ENCODE measurements around the gene TMEM81. TPM values are rescaled to one million over a fixed set of nuclear protein-coding genes. Genes with fewer than 3 reads are reported as not detected.

Gene TMEM81
- total RNA-seq, 5 donors from 2014 or later (not counting 1 experiment from before 2014, with no cell fraction given) = 2.7 to 7.1 (median 5.0) TPM

- H3K9me3 ChIP-seq = no peaks in the 10 kb centered on the region
- H3K4me1 ChIP-seq (ENCODE audit: control insufficient read depth in 1 of 2, extremely low read depth in 1 of 2, insufficient read depth in 2 of 2, low read length in 2 of 2) = no peaks in the 10 kb centered on the region
- Mint-ChIP-seq H3K4me1 (no peaks in the 10 kb centered on the region), H3K36me3 (no peaks in the 10 kb centered on the region), H3K9me3 (no peaks in the 10 kb centered on the region), H3K27ac (no peak overlapping the region), H3K27me3 (no peaks in the 10 kb centered on the region), H3K4me3 (no peak overlapping the region)
- no peak overlapping the region for H3K4me3 ChIP-seq (ENCODE audit: control insufficient read depth in 1 of 2, extremely low read depth in 1 of 2, low read length in 1 of 2)
- POLR2A ChIA-PET = no interaction called here
- no peaks in the 10 kb centered on the region for H3K36me3 ChIP-seq (ENCODE audit: control insufficient read depth in 2 of 2, extremely low read depth in 1 of 2, insufficient read depth in 1 of 2, low read length in 1 of 2)
- WGBS (ENCODE audit: insufficient coverage) = 100% methylated on average over 3 of the region's 7 CpGs
- H3K27me3 ChIP-seq (replicated peaks in 1 of 2; ENCODE audit: control insufficient read depth in 2 of 2, extremely low read depth in 1 of 2, insufficient read depth in 2 of 2, low read length in 1 of 2) = no peaks in the 10 kb centered on the region
- no peak overlapping the region for H3K27ac ChIP-seq (ENCODE audit: low read length)
- CTCF ChIA-PET = no interaction called here
- ATAC-seq (replicated peaks in 1 of 4) (no peak), DNase-seq (no peak)
These were observed 9.7 kb downstream of the TMEM81 start for GRCh38 chr1:205074513-205074912.

- WGBS (ENCODE audit: insufficient coverage) = 87% methylated on average over 8 of the region's 11 CpGs
- Histone ChIP-seq H3K36me3 (ENCODE audit: control insufficient read depth in 2 of 2, extremely low read depth in 1 of 2, insufficient read depth in 1 of 2, low read length in 1 of 2) (no peaks in the 10 kb centered on the region), H3K9me3 (no peaks in the 10 kb centered on the region), H3K27me3 (replicated peaks in 1 of 2; ENCODE audit: control insufficient read depth in 2 of 2, extremely low read depth in 1 of 2, insufficient read depth in 2 of 2, low read length in 1 of 2) (no peaks in the 10 kb centered on the region), H3K4me1 (ENCODE audit: control insufficient read depth in 1 of 2, extremely low read depth in 1 of 2, insufficient read depth in 2 of 2, low read length in 2 of 2) (no peaks in the 10 kb centered on the region), H3K27ac (ENCODE audit: low read length) (no peak overlapping the region), H3K4me3 (ENCODE audit: control insufficient read depth in 1 of 2, extremely low read depth in 1 of 2, low read length in 1 of 2) (no peak overlapping the region)
- Mint-ChIP-seq H3K27me3 (no peaks in the 10 kb centered on the region), H3K36me3 (no peaks in the 10 kb centered on the region), H3K4me1 (no peaks in the 10 kb centered on the region), H3K4me3 (no peak overlapping the region), H3K27ac (no peak overlapping the region), H3K9me3 (no peaks in the 10 kb centered on the region)
- POLR2A ChIA-PET = no interaction called here
- CTCF ChIA-PET = no interaction called here
- DNase-seq = no peak
- no peak for ATAC-seq (replicated peaks in 1 of 4)
These were observed 10.2 kb downstream of the TMEM81 start for GRCh38 chr1:205074084-205074483.

GRCh38 chr1:205073511-205073910 is 10.7 kb downstream of the TMEM81 start:
- no peak overlapping the region for H3K27ac ChIP-seq (ENCODE audit: low read length)
- H3K9me3 Mint-ChIP-seq = no peaks in the 10 kb centered on the region
- no peaks in the 10 kb centered on the region for H3K27me3 Mint-ChIP-seq
- H3K27me3 ChIP-seq (replicated peaks in 1 of 2; ENCODE audit: control insufficient read depth in 2 of 2, extremely low read depth in 1 of 2, insufficient read depth in 2 of 2, low read length in 1 of 2) = no peaks in the 10 kb centered on the region
- POLR2A ChIA-PET = no interaction called here
- H3K4me3 ChIP-seq (ENCODE audit: control insufficient read depth in 1 of 2, extremely low read depth in 1 of 2, low read length in 1 of 2) = no peak overlapping the region
- H3K4me3 Mint-ChIP-seq = no peak overlapping the region
- WGBS (ENCODE audit: insufficient coverage) = 92% methylated on average over 6 of the region's 12 CpGs
- H3K4me1 ChIP-seq (ENCODE audit: control insufficient read depth in 1 of 2, extremely low read depth in 1 of 2, insufficient read depth in 2 of 2, low read length in 2 of 2) = no peaks in the 10 kb centered on the region
- H3K27ac Mint-ChIP-seq = no peak overlapping the region
- H3K36me3 Mint-ChIP-seq = no peaks in the 10 kb centered on the region
- CTCF ChIA-PET = no interaction called here
- no peaks in the 10 kb centered on the region for H3K36me3 ChIP-seq (ENCODE audit: control insufficient read depth in 2 of 2, extremely low read depth in 1 of 2, insufficient read depth in 1 of 2, low read length in 1 of 2)
- ATAC-seq (replicated peaks in 1 of 4) (no peak), DNase-seq (no peak)
- no peaks in the 10 kb centered on the region for H3K9me3 ChIP-seq
- no peaks in the 10 kb centered on the region for H3K4me1 Mint-ChIP-seq

GRCh38 chr1:205072881-205073280 is 11.4 kb downstream of the TMEM81 start:
- ATAC-seq (replicated peaks in 1 of 4) (no peak), DNase-seq (no peak)
- ChIA-PET POLR2A (no interaction called here), CTCF (no interaction called here)
- H3K27me3 Mint-ChIP-seq = no peaks in the 10 kb centered on the region
- no peaks in the 10 kb centered on the region for H3K4me1 Mint-ChIP-seq
- H3K27ac ChIP-seq (ENCODE audit: low read length) = no peak overlapping the region
- no peak overlapping the region for H3K4me3 ChIP-seq (ENCODE audit: control insufficient read depth in 1 of 2, extremely low read depth in 1 of 2, low read length in 1 of 2)
- no peak overlapping the region for H3K4me3 Mint-ChIP-seq
- H3K36me3 Mint-ChIP-seq = no peaks in the 10 kb centered on the region
- WGBS (ENCODE audit: insufficient coverage) = 70% methylated on average over 3 of the region's 8 CpGs
- no peaks in the 10 kb centered on the region for H3K4me1 ChIP-seq (ENCODE audit: control insufficient read depth in 1 of 2, extremely low read depth in 1 of 2, insufficient read depth in 2 of 2, low read length in 2 of 2)
- no peaks in the 10 kb centered on the region for H3K27me3 ChIP-seq (replicated peaks in 1 of 2; ENCODE audit: control insufficient read depth in 2 of 2, extremely low read depth in 1 of 2, insufficient read depth in 2 of 2, low read length in 1 of 2)
- no peaks in the 10 kb centered on the region for H3K9me3 Mint-ChIP-seq
- H3K36me3 ChIP-seq (ENCODE audit: control insufficient read depth in 2 of 2, extremely low read depth in 1 of 2, insufficient read depth in 1 of 2, low read length in 1 of 2) = no peaks in the 10 kb centered on the region
- H3K9me3 ChIP-seq = no peaks in the 10 kb centered on the region
- no peak overlapping the region for H3K27ac Mint-ChIP-seq

GRCh38 chr1:205072286-205072685 is 12.0 kb downstream of the TMEM81 start:
- no peaks in the 10 kb centered on the region for H3K36me3 ChIP-seq (ENCODE audit: control insufficient read depth in 2 of 2, extremely low read depth in 1 of 2, insufficient read depth in 1 of 2, low read length in 1 of 2)
- CTCF ChIA-PET = no interaction called here
- Mint-ChIP-seq H3K36me3 (no peaks in the 10 kb centered on the region), H3K4me3 (no peak overlapping the region), H3K27ac (no peak overlapping the region), H3K9me3 (no peaks in the 10 kb centered on the region), H3K27me3 (no peaks in the 10 kb centered on the region), H3K4me1 (no peaks in the 10 kb centered on the region)
- DNase-seq (no peak), ATAC-seq (replicated peaks in 1 of 4) (no peak)
- no peak overlapping the region for H3K4me3 ChIP-seq (ENCODE audit: control insufficient read depth in 1 of 2, extremely low read depth in 1 of 2, low read length in 1 of 2)
- 88% methylated on average over 6 of the region's 9 CpGs for WGBS (ENCODE audit: insufficient coverage)
- no peaks in the 10 kb centered on the region for H3K9me3 ChIP-seq
- no peak overlapping the region for H3K27ac ChIP-seq (ENCODE audit: low read length)
- POLR2A ChIA-PET = no interaction called here
- no peaks in the 10 kb centered on the region for H3K27me3 ChIP-seq (replicated peaks in 1 of 2; ENCODE audit: control insufficient read depth in 2 of 2, extremely low read depth in 1 of 2, insufficient read depth in 2 of 2, low read length in 1 of 2)
- H3K4me1 ChIP-seq (ENCODE audit: control insufficient read depth in 1 of 2, extremely low read depth in 1 of 2, insufficient read depth in 2 of 2, low read length in 2 of 2) = no peaks in the 10 kb centered on the region

- Mint-ChIP-seq H3K4me3 (no peak overlapping the region), H3K27ac (no peak overlapping the region), H3K27me3 (no peaks in the 10 kb centered on the region), H3K4me1 (no peaks in the 10 kb centered on the region), H3K9me3 (no peaks in the 10 kb centered on the region), H3K36me3 (no peaks in the 10 kb centered on the region)
- no peaks in the 10 kb centered on the region for H3K27me3 ChIP-seq (replicated peaks in 1 of 2; ENCODE audit: control insufficient read depth in 2 of 2, extremely low read depth in 1 of 2, insufficient read depth in 2 of 2, low read length in 1 of 2)
- no peaks in the 10 kb centered on the region for H3K36me3 ChIP-seq (ENCODE audit: control insufficient read depth in 2 of 2, extremely low read depth in 1 of 2, insufficient read depth in 1 of 2, low read length in 1 of 2)
- WGBS (ENCODE audit: insufficient coverage) = 84% methylated on average over 6 of the region's 12 CpGs
- DNase-seq (no peak), ATAC-seq (replicated peaks in 1 of 4) (no peak)
- POLR2A ChIA-PET = no interaction called here
- no peak overlapping the region for H3K4me3 ChIP-seq (ENCODE audit: control insufficient read depth in 1 of 2, extremely low read depth in 1 of 2, low read length in 1 of 2)
- H3K9me3 ChIP-seq = no peaks in the 10 kb centered on the region
- CTCF ChIA-PET = no interaction called here
- no peak overlapping the region for H3K27ac ChIP-seq (ENCODE audit: low read length)
- no peaks in the 10 kb centered on the region for H3K4me1 ChIP-seq (ENCODE audit: control insufficient read depth in 1 of 2, extremely low read depth in 1 of 2, insufficient read depth in 2 of 2, low read length in 2 of 2)
These were observed 12.5 kb downstream of the TMEM81 start for GRCh38 chr1:205071801-205072200.

- no peaks in the 10 kb centered on the region for H3K36me3 ChIP-seq (ENCODE audit: control insufficient read depth in 2 of 2, extremely low read depth in 1 of 2, insufficient read depth in 1 of 2, low read length in 1 of 2)
- H3K9me3 Mint-ChIP-seq = no peaks in the 10 kb centered on the region
- H3K27me3 ChIP-seq (replicated peaks in 1 of 2; ENCODE audit: control insufficient read depth in 2 of 2, extremely low read depth in 1 of 2, insufficient read depth in 2 of 2, low read length in 1 of 2) = no peaks in the 10 kb centered on the region
- no peaks in the 10 kb centered on the region for H3K36me3 Mint-ChIP-seq
- H3K27ac Mint-ChIP-seq = no peak overlapping the region
- H3K27ac ChIP-seq (ENCODE audit: low read length) = no peak overlapping the region
- H3K4me3 ChIP-seq (ENCODE audit: control insufficient read depth in 1 of 2, extremely low read depth in 1 of 2, low read length in 1 of 2) = no peak overlapping the region
- no peaks in the 10 kb centered on the region for H3K9me3 ChIP-seq
- no peaks in the 10 kb centered on the region for H3K4me1 ChIP-seq (ENCODE audit: control insufficient read depth in 1 of 2, extremely low read depth in 1 of 2, insufficient read depth in 2 of 2, low read length in 2 of 2)
- H3K27me3 Mint-ChIP-seq = no peaks in the 10 kb centered on the region
- ATAC-seq (replicated peaks in 1 of 4) (no peak), DNase-seq (no peak)
- H3K4me3 Mint-ChIP-seq = no peak overlapping the region
- ChIA-PET CTCF (no interaction called here), POLR2A (interaction anchor here in 1 of 2 donors (0.7 kb wide), 1 partner anchor 52 kb away, joined by 5 read pairs; no protein-coding TSS in a partner anchor)
- WGBS (ENCODE audit: insufficient coverage) = 85% methylated on average over 2 of the region's 2 CpGs
- no peaks in the 10 kb centered on the region for H3K4me1 Mint-ChIP-seq
These were observed 13.2 kb downstream of the TMEM81 start for GRCh38 chr1:205071028-205071409.
